Activated CD8-positive, alpha-beta T cell treated with anti-CD3 and anti-CD28 coated beads for 36 hours (primary cell): Measurements from ENCODE around the gene RGS14. TPM values are rescaled to one million over a fixed set of nuclear protein-coding genes. Genes with fewer than 3 reads are reported as not detected.

ENCODE experiments used
- ATAC-seq: fragments of 200-7000 bp; cut with Tn5 transposase; one replicate; pipeline ENCODE4 v1.10.0; 2021; ENCODE audit warnings: mild to moderate bottlenecking, moderate library complexity
- CTCF ChIA-PET: fragments of 350-600 bp; sonication (Branson Sonifier 250); formaldehyde crosslinking; loops from one replicate; lab custom pipeline; 2021; ENCODE audit warnings: antibody characterized with exemption; lab: Charles Lee
- POLR2A ChIA-PET: fragments of 350-600 bp; sonication (Branson Sonifier 250); formaldehyde crosslinking; loops from one replicate; lab custom pipeline; 2021; ENCODE audit warnings: antibody characterized with exemption; lab: Charles Lee
- DNase-seq: peaks from one replicate; pipeline ENCODE4 v3.0.0-alpha.2; 2020
- H3K27ac Mint-ChIP-seq: one replicate; pipeline ENCODE4 v1.8.0; 2021; ENCODE audit warnings: mild to moderate bottlenecking, mixed read lengths
- H3K27me3 Mint-ChIP-seq: one replicate; pipeline ENCODE4 v1.8.0; 2021; ENCODE audit warnings: mixed read lengths
- H3K36me3 Mint-ChIP-seq: one replicate; pipeline ENCODE4 v1.8.0; 2021; ENCODE audit warnings: low read depth, mixed read lengths
- H3K4me1 Mint-ChIP-seq: one replicate; pipeline ENCODE4 v1.8.0; 2021; ENCODE audit warnings: low read depth, mixed read lengths
- H3K4me3 Mint-ChIP-seq: one replicate; pipeline ENCODE4 v1.8.0; 2021; ENCODE audit warnings: mild to moderate bottlenecking, moderate library complexity, mixed read lengths
- H3K9me3 Mint-ChIP-seq: one replicate; pipeline ENCODE4 v1.8.0; 2021; ENCODE audit warnings: mixed read lengths
- intact Hi-C: fragments of 100-400 bp; cut with micrococcal nuclease; formaldehyde crosslinking; loops from one replicate; pipeline ENCODE4 v1.10.0; 2022
- total RNA-seq, 2 experiments: library from RNA; stranded (reverse); gene quantifications; one replicate each; pipeline ENCODE4 v1.2.3, GENCODE V29; 2021
- TF ChIP-seq, protein P1 (sequence below): fragments of 200-600 bp; IDR thresholded peaks from one replicate; pipeline ENCODE4 v1.8.0; 2022; ENCODE audit warnings: antibody characterized with exemption, mild to moderate bottlenecking

RGS14 gene
- total RNA-seq, 2 experiments from 2014 or later, result 50.4 to 52.5 TPM

DNA sequence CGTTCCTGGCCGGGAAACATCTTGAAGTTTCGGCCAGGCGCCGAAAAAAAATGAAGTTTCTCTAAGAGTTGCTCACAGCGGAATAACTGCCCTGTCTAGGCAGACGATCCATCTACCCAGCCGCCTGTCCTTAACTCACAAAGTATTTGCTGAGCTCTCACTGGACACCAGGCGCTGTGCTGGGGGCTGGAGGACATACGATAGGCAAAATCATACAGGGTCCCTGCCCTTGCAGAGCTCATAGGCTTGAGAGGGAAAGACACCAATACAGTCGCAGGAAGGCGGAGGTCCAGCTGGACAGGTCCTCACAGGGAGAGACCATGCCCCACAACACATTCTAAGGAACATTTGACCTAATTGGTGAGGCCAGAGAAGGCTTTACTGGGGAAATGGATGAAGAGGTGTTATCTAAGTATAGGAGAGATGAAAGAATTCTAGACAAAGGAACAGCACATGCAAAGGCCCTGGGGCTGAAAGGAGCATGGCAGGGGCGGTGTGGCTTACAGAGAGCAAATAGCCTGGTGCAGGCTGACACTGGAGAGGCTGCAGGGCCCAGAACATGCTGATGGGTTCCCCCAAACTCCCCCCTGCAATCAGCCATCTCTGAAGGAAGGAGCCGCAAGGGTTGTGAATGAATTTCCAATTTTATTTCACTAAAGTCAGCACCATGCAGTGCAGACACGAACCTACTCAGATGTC, 44.0 kb upstream of the RGS14 start:
- TF ChIP-seq, protein P1, sequence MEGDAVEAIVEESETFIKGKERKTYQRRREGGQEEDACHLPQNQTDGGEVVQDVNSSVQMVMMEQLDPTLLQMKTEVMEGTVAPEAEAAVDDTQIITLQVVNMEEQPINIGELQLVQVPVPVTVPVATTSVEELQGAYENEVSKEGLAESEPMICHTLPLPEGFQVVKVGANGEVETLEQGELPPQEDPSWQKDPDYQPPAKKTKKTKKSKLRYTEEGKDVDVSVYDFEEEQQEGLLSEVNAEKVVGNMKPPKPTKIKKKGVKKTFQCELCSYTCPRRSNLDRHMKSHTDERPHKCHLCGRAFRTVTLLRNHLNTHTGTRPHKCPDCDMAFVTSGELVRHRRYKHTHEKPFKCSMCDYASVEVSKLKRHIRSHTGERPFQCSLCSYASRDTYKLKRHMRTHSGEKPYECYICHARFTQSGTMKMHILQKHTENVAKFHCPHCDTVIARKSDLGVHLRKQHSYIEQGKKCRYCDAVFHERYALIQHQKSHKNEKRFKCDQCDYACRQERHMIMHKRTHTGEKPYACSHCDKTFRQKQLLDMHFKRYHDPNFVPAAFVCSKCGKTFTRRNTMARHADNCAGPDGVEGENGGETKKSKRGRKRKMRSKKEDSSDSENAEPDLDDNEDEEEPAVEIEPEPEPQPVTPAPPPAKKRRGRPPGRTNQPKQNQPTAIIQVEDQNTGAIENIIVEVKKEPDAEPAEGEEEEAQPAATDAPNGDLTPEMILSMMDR, result no peak
- no peak for ATAC-seq
- no peak for DNase-seq
- Mint-ChIP-seq H3K36me3 (peaks cover 6% of the 10 kb centered on the region), H3K27ac (no peak overlapping the region), H3K27me3 (no peaks in the 10 kb centered on the region), H3K4me1 (peaks cover 30% of the 10 kb centered on the region), H3K4me3 (no peak overlapping the region), H3K9me3 (no peaks in the 10 kb centered on the region)
- intact Hi-C loops, result loop anchor here (5.0 to 10.0 kb wide), 2 partner anchors 81 to 184 kb away; partner anchors contain the start of gene PDLIM7
- CTCF ChIA-PET, result interaction anchor here (1.0 to 6.2 kb wide), 8 partner anchors 11 to 142 kb away, joined by 3 to 58 read pairs (median 6); partner anchors contain the start of gene PFN3
- POLR2A ChIA-PET, result interaction anchor here (0.5 to 2.2 kb wide), 6 partner anchors 12 to 91 kb away, joined by 3 to 15 read pairs (median 4); partner anchors contain the start of gene LMAN2

DNA sequence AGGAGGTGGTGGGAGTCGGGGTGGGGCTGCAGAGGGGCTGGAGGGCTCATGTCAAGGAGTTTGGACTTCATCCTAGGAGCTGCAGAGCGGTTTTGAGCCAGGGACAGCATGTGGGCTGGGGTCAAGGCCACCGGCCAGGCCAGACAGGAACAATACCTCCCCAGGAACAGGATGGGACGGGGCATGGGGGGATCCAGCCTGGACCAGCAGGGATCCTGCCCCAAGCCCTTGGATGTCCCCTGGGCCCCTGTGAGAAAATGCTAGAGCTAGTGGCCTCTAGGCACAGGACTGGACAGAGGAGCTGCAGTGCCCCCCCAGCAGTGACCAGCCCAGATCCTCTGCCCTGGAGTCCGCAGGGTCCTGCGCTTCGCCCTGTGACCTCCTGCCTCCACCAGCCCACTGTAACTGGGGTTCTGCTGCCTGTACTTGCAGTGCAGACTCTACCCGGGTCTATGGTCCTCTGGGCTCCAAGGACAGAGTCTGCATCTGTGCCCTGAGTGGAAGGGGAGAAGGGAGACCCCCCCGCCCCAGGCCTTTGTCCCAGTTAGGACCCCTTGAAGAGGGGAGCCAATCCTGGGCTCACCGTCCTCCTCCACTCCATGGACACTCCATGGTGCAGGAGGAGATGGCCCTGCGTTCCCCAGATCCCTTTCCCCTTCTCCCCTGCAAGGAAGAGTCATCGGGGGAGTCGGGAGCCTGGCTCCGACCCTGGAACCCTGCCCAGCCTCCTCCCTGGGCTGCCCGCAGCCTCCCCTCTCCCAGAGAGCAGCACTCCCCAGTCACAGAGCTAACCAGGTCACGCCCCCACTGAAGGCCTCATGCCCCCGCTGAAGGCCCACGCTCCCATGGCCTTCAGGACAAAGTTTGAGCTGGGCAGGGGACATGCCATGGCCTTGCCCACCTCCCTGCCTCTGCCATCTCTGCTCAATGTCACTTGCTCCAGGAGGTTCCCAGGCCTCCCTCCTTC, 43.1 kb upstream of the RGS14 start:
- CTCF ChIA-PET, result interaction anchor here (1.1 to 6.2 kb wide), 9 partner anchors 21 to 201 kb away, joined by 3 to 58 read pairs (median 5); partner anchors contain the start of genes LMAN2 and PFN3
- H3K27ac Mint-ChIP-seq, result no peak overlapping the region
- peaks cover 4% of the 10 kb centered on the region for H3K9me3 Mint-ChIP-seq
- TF ChIP-seq, protein P1, result no peak
- peaks cover 27% of the 10 kb centered on the region for H3K4me1 Mint-ChIP-seq
- DNase-seq, result no peak
- ATAC-seq, result no peak
- H3K36me3 Mint-ChIP-seq, result peaks cover 12% of the 10 kb centered on the region
- no peaks in the 10 kb centered on the region for H3K27me3 Mint-ChIP-seq
- POLR2A ChIA-PET, result interaction anchor here (1.2 to 1.4 kb wide), 2 partner anchors 65 to 89 kb away, joined by 4 to 5 read pairs; no protein-coding TSS in a partner anchor
- H3K4me3 Mint-ChIP-seq, result no peak overlapping the region
- intact Hi-C loops, result loop anchor here (5.0 to 10.0 kb wide), 4 partner anchors 43 to 183 kb away; partner anchors contain the start of genes PDLIM7 and RGS14

DNA sequence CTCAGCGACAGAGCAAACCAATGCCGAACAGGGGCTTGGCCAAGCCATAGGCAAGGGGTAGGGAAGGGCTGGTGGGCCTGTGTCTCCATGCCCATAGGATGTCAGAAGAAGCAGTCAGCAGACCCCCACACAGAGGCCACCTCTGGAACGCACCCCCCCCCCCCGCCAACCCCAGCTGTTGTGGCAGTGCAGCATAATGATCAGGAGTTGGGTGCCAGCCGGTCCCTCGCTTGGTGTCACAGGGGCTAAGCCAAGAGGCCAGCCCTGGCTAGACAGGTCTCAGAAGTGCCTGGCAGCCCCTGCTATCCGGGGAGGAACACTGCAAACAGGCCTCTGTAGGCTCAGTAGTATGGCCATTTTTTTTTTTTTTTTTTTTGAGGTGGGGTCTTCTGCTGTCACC, 42.3 kb upstream of the RGS14 start:
- intact Hi-C loops, result loop anchor here (5.0 to 10.0 kb wide), 3 partner anchors 42 to 137 kb away; partner anchors contain the start of gene RGS14
- no peak for DNase-seq
- Mint-ChIP-seq H3K27ac (no peak overlapping the region), H3K9me3 (peaks cover 6% of the 10 kb centered on the region), H3K27me3 (no peaks in the 10 kb centered on the region), H3K4me3 (no peak overlapping the region), H3K4me1 (peaks cover 31% of the 10 kb centered on the region), H3K36me3 (peaks cover 13% of the 10 kb centered on the region)
- no peak for ATAC-seq
- POLR2A ChIA-PET, result interaction anchor here (0.9 to 1.4 kb wide), 3 partner anchors 8 to 89 kb away, joined by 4 to 5 read pairs (median 5); no protein-coding TSS in a partner anchor
- CTCF ChIA-PET, result interaction anchor here (1.0 to 5.1 kb wide), 12 partner anchors 9 to 202 kb away, joined by 3 to 41 read pairs (median 4); partner anchors contain the start of gene LMAN2
- TF ChIP-seq, protein P1, result no peak

DNA sequence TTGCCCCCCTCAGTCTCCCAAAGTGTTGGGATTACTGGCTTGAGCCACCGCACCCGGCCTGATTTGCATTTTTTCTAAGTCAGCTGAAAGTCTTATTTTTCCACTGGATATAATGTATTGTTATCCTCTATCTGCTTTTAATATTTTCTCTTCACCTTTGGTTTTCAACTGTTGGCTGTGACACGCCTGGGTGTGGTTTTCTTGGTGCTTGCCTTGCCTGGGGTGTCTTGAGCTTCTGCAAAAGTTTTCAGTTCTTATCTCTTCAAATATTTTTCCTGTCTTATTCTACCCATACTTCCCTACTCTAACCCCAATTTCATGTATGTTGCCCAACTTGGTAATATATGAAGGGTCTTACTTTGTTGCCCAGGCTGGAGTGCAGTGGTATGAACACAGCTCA, 41.7 kb upstream of the RGS14 start:
- intact Hi-C loops, result loop anchor here (5.0 to 10.0 kb wide), 3 partner anchors 41 to 136 kb away; partner anchors contain the start of gene RGS14
- no peak for ATAC-seq
- H3K9me3 Mint-ChIP-seq, result peaks cover 6% of the 10 kb centered on the region
- TF ChIP-seq, protein P1, result no peak
- no peak overlapping the region for H3K27ac Mint-ChIP-seq
- H3K27me3 Mint-ChIP-seq, result no peaks in the 10 kb centered on the region
- CTCF ChIA-PET, result interaction anchor here (0.7 to 5.1 kb wide), 15 partner anchors 9 to 203 kb away, joined by 3 to 41 read pairs (median 3); partner anchors contain the start of gene LMAN2
- H3K4me3 Mint-ChIP-seq, result no peak overlapping the region
- peaks cover 11% of the 10 kb centered on the region for H3K36me3 Mint-ChIP-seq
- DNase-seq, result no peak
- H3K4me1 Mint-ChIP-seq, result peaks cover 26% of the 10 kb centered on the region
- POLR2A ChIA-PET, result interaction anchor here (0.9 to 1.4 kb wide), 3 partner anchors 8 to 88 kb away, joined by 4 to 5 read pairs (median 5); no protein-coding TSS in a partner anchor
